Esophagus squamous epithelium (tissue), 5 donors: ENCODE data around the gene PRKCB. TPM values are rescaled to one million over a fixed set of nuclear protein-coding genes. Genes with fewer than 3 reads are reported as not detected.

Experiments used
- DNase-seq: peaks from one replicate; lab custom pipeline; 2025; lab: John Stamatoyannopoulos, UW
- H3K27ac ChIP-seq, 4 donors: fragments of 200-600 bp; sonication (generic); one replicate each; pipeline ENCODE4 v1.5.1; 2016 to 2019; ENCODE audit warnings: mild to moderate bottlenecking in 1 of 4
- H3K27me3 ChIP-seq, 4 donors: fragments of 200-600 bp; sonication (generic); 1 replicate in 3 of 4; 2 replicates in 1 of 4; pipeline versions ENCODE4 v1.5.1 to v1.6.0; 2017 to 2021; ENCODE audit warnings: antibody characterized with exemption in 1 of 4
- H3K36me3 ChIP-seq, 3 donors: fragments of 200-600 bp; sonication (generic); one replicate each; pipeline ENCODE4 v1.5.1; 2016 to 2019
- H3K4me1 ChIP-seq, 3 donors: fragments of 200-600 bp; sonication (generic); one replicate each; pipeline ENCODE4 v1.5.1; 2017 to 2019
- H3K4me3 ChIP-seq, 4 donors: fragments of 200-600 bp; sonication (generic); 1 replicate in 3 of 4; 2 replicates in 1 of 4; pipeline ENCODE4 v1.5.1; 2016 to 2019; ENCODE audit warnings: mild to moderate bottlenecking in 2 of 4, moderate library complexity in 1 of 4
- H3K9me3 ChIP-seq, 3 donors: fragments of 200-600 bp; sonication (generic); one replicate each; pipeline ENCODE4 v1.5.1; 2016 to 2019
- CTCF ChIP-seq, 6 experiments: fragments of 450-650 bp in 4 of 6; fragments of 200-600 bp in 2 of 6; sonication (generic) in 2 of 6; IDR thresholded peaks; one replicate each; pipeline ENCODE4 v1.5.1; 2016 to 2019; ENCODE audit warnings: antibody characterized with exemption in 6 of 6, mild to moderate bottlenecking in 4 of 6, moderate library complexity in 4 of 6
- POLR2A ChIP-seq, 4 donors: fragments of 450-650 bp; IDR thresholded peaks; one replicate each; pipeline ENCODE4 v1.6.1; 2017; ENCODE audit warnings: antibody characterized with exemption in 4 of 4, mild to moderate bottlenecking in 4 of 4, moderate library complexity in 3 of 4
- WGBS, 2 donors: methylation state at CpG; one replicate each; pipeline ENCODE4 v1.1.5; 2018; 5-methylcytosine and 5-hydroxymethylcytosine counted together
- intact Hi-C: fragments of 100-400 bp; cut with DNase I; formaldehyde crosslinking; loops from one replicate; pipeline ENCODE4 v1.15.0; 2022
- total RNA-seq, 4 donors: library from RNA; depleted of rRNA; stranded (reverse); fragments of >200 nt; gene quantifications; one replicate each; pipeline ENCODE4 v1.1.0, GENCODE V29; 2016
- donor health status: DM: yes; HTN: yes; CAD: no.

PRKCB gene
- total RNA-seq, 4 donors from 2014 or later, result 0.38 to 4.0 (median 1.7) TPM

- intact Hi-C loops, result no loop called here
- Histone ChIP-seq H3K27ac (no peak overlapping the region), H3K4me3 (peak overlapping the region in 3 of 4 donors; percentile 39 to 67 (median 51)), H3K9me3 (no peaks in the 10 kb centered on the region), H3K27me3 (peaks cover 5 to 80% (median 8%) of the 10 kb centered on the region in 4 donors), H3K36me3 (no peaks in the 10 kb centered on the region), H3K4me1 (peaks cover 0 to 31% (median 20%) of the 10 kb centered on the region in 3 donors)
- TF ChIP-seq POLR2A (IDR thresholded peaks at IDR 0.05), result no peak
- WGBS, 2 donors, result 17 to 21% methylated on average over 16 of the region's 16 CpGs
- no peak for DNase-seq
Observed at GRCh38 chr16:23837553-23838308, 1.9 kb downstream of the PRKCB start.

GRCh38 chr16:23838485-23839142 lies 2.8 kb downstream of the PRKCB start:
- Histone ChIP-seq H3K4me1 (peaks cover 0 to 31% (median 20%) of the 10 kb centered on the region in 3 donors), H3K9me3 (no peaks in the 10 kb centered on the region), H3K4me3 (no peak overlapping the region), H3K27me3 (peaks cover 5 to 73% (median 8%) of the 10 kb centered on the region in 4 donors), H3K36me3 (no peaks in the 10 kb centered on the region), H3K27ac (no peak overlapping the region)
- 37 to 44% methylated on average over 8 to 9 of the region's 9 CpGs for WGBS, 2 donors
- TF ChIP-seq POLR2A (IDR thresholded peaks at IDR 0.05) (no peak), CTCF (IDR thresholded peaks at IDR 0.05) (no peak)
- DNase-seq, result no peak
- intact Hi-C loops, result no loop called here

GRCh38 chr16:23840310-23840709 lies 4.5 kb downstream of the PRKCB start:
- H3K4me3 ChIP-seq, result no peak overlapping the region
- H3K4me1 ChIP-seq, result peaks cover 0 to 28% (median 20%) of the 10 kb centered on the region in 3 donors
- H3K36me3 ChIP-seq, result no peaks in the 10 kb centered on the region
- no peak for TF ChIP-seq CTCF (IDR thresholded peaks at IDR 0.05)
- TF ChIP-seq POLR2A (IDR thresholded peaks at IDR 0.05), result no peak
- no peaks in the 10 kb centered on the region for H3K9me3 ChIP-seq
- no peak overlapping the region for H3K27ac ChIP-seq
- peaks cover 5 to 56% (median 8%) of the 10 kb centered on the region in 4 donors for H3K27me3 ChIP-seq
- intact Hi-C loops, result no loop called here
- 31 to 59% methylated on average over 3 of the region's 3 CpGs for WGBS, 2 donors
- no peak for DNase-seq

GRCh38 chr16:23842137-23842600 lies 6.4 kb downstream of the PRKCB start:
- intact Hi-C loops, result no loop called here

GRCh38 chr16:23843143-23843542 lies 7.4 kb downstream of the PRKCB start:
- Histone ChIP-seq H3K36me3 (no peaks in the 10 kb centered on the region), H3K4me3 (no peak overlapping the region), H3K27ac (no peak overlapping the region), H3K27me3 (peaks cover 0 to 27% (median 0%) of the 10 kb centered on the region in 4 donors), H3K4me1 (peaks cover 0 to under 1% (median 0%) of the 10 kb centered on the region in 3 donors), H3K9me3 (no peaks in the 10 kb centered on the region)
- 54 to 57% methylated on average over 4 of the region's 4 CpGs for WGBS, 2 donors
- no peak for DNase-seq
- TF ChIP-seq CTCF (IDR thresholded peaks at IDR 0.05) (no peak), POLR2A (IDR thresholded peaks at IDR 0.05) (no peak)
- intact Hi-C loops, result no loop called here

More at GRCh38 chr16:23842137-23842600, 6.4 kb downstream of the PRKCB start:
- Histone ChIP-seq H3K36me3 (no peaks in the 10 kb centered on the region), H3K4me1 (peaks cover 0 to 10% (median 3%) of the 10 kb centered on the region in 3 donors), H3K9me3 (no peaks in the 10 kb centered on the region), H3K27me3 (peaks cover 0 to 37% (median 0%) of the 10 kb centered on the region in 4 donors), H3K4me3 (no peak overlapping the region), H3K27ac (no peak overlapping the region)
- TF ChIP-seq CTCF (IDR thresholded peaks at IDR 0.05) (no peak), POLR2A (IDR thresholded peaks at IDR 0.05) (no peak)
- DNase-seq, result no peak
- WGBS, 2 donors, result 67 to 79% methylated on average over 3 of the region's 3 CpGs
